HFFc6 (cell line): ENCODE measurements around the gene TSPAN1. TPM values are rescaled to one million over a fixed set of nuclear protein-coding genes. Genes with fewer than 3 reads are reported as not detected.

Experiments
- DNase-seq: peaks from one replicate; pipeline ENCODE4 v3.0.0-alpha.2; 2018
- H3K27ac Mint-ChIP-seq: 2 replicates; pipeline ENCODE4 v1.8.0; 2020; ENCODE audit warnings: mild to moderate bottlenecking, mixed read lengths
- H3K27me3 Mint-ChIP-seq: 2 replicates; pipeline ENCODE4 v1.8.0; 2021; ENCODE audit warnings: mild to moderate bottlenecking, moderate library complexity, mixed read lengths; ENCODE audit not compliant: insufficient read depth
- H3K36me3 Mint-ChIP-seq: 2 replicates; pipeline ENCODE4 v1.8.0; 2021; ENCODE audit warnings: low read depth, mixed read lengths
- H3K4me1 Mint-ChIP-seq: 2 replicates; pipeline ENCODE4 v1.8.0; 2020; ENCODE audit warnings: low read depth, mixed read lengths
- H3K4me3 Mint-ChIP-seq: 2 replicates; pipeline ENCODE4 v1.8.0; 2020; ENCODE audit warnings: mild to moderate bottlenecking, moderate library complexity, mixed read lengths
- H3K9me3 Mint-ChIP-seq: 2 replicates; pipeline ENCODE4 v1.8.0; 2020; ENCODE audit warnings: mild to moderate bottlenecking, mixed read lengths
- CTCF ChIP-seq: fragments of 200-600 bp; sonication (generic); IDR thresholded peaks from 2 replicates; pipeline ENCODE4 v1.5.0; 2021; ENCODE audit warnings: antibody characterized with exemption, mild to moderate bottlenecking
- total RNA-seq, 6 experiments: library from RNA; stranded (reverse); fragmentation: NEBNext Ultra II Directional; extraction: Animal tissue kit (Norgen Biotek cat#: 25700); gene quantifications; 2 replicates in 1 of 6; 3 replicates in 5 of 6; pipeline ENCODE4 v1.2.3, GENCODE V29; 2021

TSPAN1 gene
- total RNA-seq, 6 experiments from 2014 or later = 0.80 to 1.9 (median 1.1) TPM

GRCh38 chr1:46166521-46167462, 8.1 kb upstream of the TSPAN1 start:
- Mint-ChIP-seq H3K36me3 (no peaks in the 10 kb centered on the region), H3K27me3 (peaks cover 17% of the 10 kb centered on the region), H3K4me3 (peak overlapping the region; percentile 43; the same call in 1 of the 2 replicates), H3K27ac (no peak overlapping the region), H3K4me1 (no peaks in the 10 kb centered on the region), H3K9me3 (no peaks in the 10 kb centered on the region)
- no peak for DNase-seq
- TF ChIP-seq CTCF = no peak

- DNase-seq = no peak
- Mint-ChIP-seq H3K4me3 (no peak overlapping the region), H3K4me1 (no peaks in the 10 kb centered on the region), H3K36me3 (no peaks in the 10 kb centered on the region), H3K9me3 (no peaks in the 10 kb centered on the region), H3K27me3 (peaks cover 19% of the 10 kb centered on the region), H3K27ac (no peak overlapping the region)
- TF ChIP-seq CTCF = no peak
Observed at GRCh38 chr1:46168477-46168876, 6.4 kb upstream of the TSPAN1 start.

GRCh38 chr1:46169811-46170454, 5.0 kb upstream of the TSPAN1 start:
- no peaks in the 10 kb centered on the region for H3K9me3 Mint-ChIP-seq
- H3K27me3 Mint-ChIP-seq = peaks cover 12% of the 10 kb centered on the region
- H3K27ac Mint-ChIP-seq = no peak overlapping the region
- H3K4me1 Mint-ChIP-seq = no peaks in the 10 kb centered on the region
- TF ChIP-seq CTCF = no peak
- DNase-seq = no peak
- no peak overlapping the region for H3K4me3 Mint-ChIP-seq
- H3K36me3 Mint-ChIP-seq = no peaks in the 10 kb centered on the region

- Mint-ChIP-seq H3K4me3 (no peak overlapping the region), H3K27ac (no peak overlapping the region)
Observed at GRCh38 chr1:46171351-46171750, 3.5 kb upstream of the TSPAN1 start.

GRCh38 chr1:46171871-46172270, 3.0 kb upstream of the TSPAN1 start:
- DNase-seq = no peak
- no peak for TF ChIP-seq CTCF
- peaks cover 9% of the 10 kb centered on the region for H3K27me3 Mint-ChIP-seq
- no peak overlapping the region for H3K27ac Mint-ChIP-seq
- H3K9me3 Mint-ChIP-seq = no peaks in the 10 kb centered on the region
- no peaks in the 10 kb centered on the region for H3K4me1 Mint-ChIP-seq
- H3K36me3 Mint-ChIP-seq = no peaks in the 10 kb centered on the region
- H3K4me3 Mint-ChIP-seq = no peak overlapping the region

More at GRCh38 chr1:46171351-46171750, 3.5 kb upstream of the TSPAN1 start:
- Mint-ChIP-seq H3K27me3 (peaks cover 12% of the 10 kb centered on the region), H3K9me3 (no peaks in the 10 kb centered on the region), H3K36me3 (no peaks in the 10 kb centered on the region), H3K4me1 (no peaks in the 10 kb centered on the region)
- no peak for DNase-seq
- TF ChIP-seq CTCF = no peak
